PC-9 (cell line): Measurements from ENCODE around the gene PRDM16.

Experiments used
- EZH2 ChIP-seq: fragments of 200-600 bp; sonication (generic); IDR thresholded peaks from 2 replicates; pipeline ENCODE4 v1.8.0; 2017; ENCODE audit warnings: antibody characterized with exemption, low read depth
- TF ChIP-seq, protein P1 (sequence below): fragments of 200-600 bp; sonication (generic); conservative IDR thresholded peaks from 2 replicates; pipeline ENCODE4 v1.6.1; 2017; ENCODE audit warnings: mixed run types, antibody characterized with exemption, mild to moderate bottlenecking, moderate library complexity

DNA sequence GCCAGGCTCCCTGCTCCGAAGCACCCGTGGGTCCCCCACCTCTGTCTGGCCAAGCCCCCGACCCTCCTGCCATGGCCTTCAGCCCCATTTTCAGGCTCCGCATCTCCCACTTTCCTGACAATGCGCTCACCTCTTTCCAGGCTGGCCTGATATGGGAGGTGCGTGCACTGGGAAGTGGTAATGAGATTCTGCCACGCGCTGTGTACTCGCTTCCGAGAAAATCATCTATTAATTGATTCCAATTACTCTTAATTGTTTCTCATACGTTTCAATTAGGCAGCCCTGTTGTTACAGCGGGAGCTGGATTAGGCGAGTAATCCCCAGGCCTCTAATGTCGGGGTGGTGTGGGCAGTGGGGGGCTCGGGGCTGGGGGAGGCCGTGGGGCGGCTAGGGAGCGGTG, 263.0 kb downstream of the PRDM16 start:
- TF ChIP-seq, protein P1, sequence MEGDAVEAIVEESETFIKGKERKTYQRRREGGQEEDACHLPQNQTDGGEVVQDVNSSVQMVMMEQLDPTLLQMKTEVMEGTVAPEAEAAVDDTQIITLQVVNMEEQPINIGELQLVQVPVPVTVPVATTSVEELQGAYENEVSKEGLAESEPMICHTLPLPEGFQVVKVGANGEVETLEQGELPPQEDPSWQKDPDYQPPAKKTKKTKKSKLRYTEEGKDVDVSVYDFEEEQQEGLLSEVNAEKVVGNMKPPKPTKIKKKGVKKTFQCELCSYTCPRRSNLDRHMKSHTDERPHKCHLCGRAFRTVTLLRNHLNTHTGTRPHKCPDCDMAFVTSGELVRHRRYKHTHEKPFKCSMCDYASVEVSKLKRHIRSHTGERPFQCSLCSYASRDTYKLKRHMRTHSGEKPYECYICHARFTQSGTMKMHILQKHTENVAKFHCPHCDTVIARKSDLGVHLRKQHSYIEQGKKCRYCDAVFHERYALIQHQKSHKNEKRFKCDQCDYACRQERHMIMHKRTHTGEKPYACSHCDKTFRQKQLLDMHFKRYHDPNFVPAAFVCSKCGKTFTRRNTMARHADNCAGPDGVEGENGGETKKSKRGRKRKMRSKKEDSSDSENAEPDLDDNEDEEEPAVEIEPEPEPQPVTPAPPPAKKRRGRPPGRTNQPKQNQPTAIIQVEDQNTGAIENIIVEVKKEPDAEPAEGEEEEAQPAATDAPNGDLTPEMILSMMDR: no peak
- no peak for TF ChIP-seq EZH2
